HG03064 (cell line): ENCODE results near the gene TTLL4.
"Not testable (repeated sequence)": the region's sequence is repeated elsewhere in the genome, so short reads cannot be mapped to it uniquely, and the experiment has no call there.

Source experiments
- ATAC-seq: cut with Tn5 transposase; IDR thresholded peaks from one replicate; pipeline ENCODE4 v1.9.1; 2021; ENCODE audit warnings: low read depth; ENCODE audit not compliant: unreplicated experiment

The TTLL4 gene, protein sequence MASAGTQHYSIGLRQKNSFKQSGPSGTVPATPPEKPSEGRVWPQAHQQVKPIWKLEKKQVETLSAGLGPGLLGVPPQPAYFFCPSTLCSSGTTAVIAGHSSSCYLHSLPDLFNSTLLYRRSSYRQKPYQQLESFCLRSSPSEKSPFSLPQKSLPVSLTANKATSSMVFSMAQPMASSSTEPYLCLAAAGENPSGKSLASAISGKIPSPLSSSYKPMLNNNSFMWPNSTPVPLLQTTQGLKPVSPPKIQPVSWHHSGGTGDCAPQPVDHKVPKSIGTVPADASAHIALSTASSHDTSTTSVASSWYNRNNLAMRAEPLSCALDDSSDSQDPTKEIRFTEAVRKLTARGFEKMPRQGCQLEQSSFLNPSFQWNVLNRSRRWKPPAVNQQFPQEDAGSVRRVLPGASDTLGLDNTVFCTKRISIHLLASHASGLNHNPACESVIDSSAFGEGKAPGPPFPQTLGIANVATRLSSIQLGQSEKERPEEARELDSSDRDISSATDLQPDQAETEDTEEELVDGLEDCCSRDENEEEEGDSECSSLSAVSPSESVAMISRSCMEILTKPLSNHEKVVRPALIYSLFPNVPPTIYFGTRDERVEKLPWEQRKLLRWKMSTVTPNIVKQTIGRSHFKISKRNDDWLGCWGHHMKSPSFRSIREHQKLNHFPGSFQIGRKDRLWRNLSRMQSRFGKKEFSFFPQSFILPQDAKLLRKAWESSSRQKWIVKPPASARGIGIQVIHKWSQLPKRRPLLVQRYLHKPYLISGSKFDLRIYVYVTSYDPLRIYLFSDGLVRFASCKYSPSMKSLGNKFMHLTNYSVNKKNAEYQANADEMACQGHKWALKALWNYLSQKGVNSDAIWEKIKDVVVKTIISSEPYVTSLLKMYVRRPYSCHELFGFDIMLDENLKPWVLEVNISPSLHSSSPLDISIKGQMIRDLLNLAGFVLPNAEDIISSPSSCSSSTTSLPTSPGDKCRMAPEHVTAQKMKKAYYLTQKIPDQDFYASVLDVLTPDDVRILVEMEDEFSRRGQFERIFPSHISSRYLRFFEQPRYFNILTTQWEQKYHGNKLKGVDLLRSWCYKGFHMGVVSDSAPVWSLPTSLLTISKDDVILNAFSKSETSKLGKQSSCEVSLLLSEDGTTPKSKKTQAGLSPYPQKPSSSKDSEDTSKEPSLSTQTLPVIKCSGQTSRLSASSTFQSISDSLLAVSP

DNA sequence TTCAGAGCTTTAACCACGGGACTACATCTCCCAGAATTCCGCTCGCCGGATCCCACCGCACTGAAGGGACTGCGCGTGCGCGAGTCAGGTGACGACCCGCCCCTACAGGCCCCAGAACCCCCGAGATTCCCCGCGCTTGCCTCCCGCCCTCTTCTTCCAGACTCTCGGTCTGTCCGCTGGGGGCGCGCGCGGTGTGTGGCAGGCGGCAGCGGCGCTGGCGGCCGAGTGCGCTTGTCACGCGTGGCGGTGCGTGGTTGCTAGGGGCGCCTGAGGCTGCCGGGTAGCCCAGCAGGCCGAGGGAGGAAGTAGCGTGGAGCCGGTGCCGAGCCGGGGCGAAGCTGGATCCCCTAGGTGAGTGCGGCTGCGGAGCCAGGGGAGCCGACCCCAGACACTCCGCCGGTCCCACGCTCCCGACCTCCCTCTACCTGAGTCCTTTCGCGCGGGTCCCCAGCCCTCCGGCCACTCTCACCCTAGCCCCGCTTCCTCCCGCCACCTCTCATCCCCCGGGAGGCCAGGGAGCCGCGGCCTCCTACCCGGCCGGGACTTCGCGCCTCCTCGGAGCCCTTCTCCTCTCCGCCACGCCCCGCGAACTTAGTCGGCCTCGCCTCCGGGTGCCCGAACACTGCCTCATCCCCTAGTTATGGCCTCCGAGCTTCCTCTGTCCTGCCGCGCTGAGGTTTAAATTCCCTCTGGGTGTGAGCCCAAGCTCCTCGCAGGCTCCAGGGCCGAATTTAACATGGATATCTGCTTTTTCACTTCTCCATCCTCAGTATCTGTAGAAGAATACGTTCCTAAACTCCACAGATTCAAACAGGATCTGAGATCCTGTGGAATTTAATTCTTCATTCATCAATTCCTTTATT lies at the start of gene TTLL4:
Gene TTLL4, plus strand, starts transcription at position 149 of the 863 bp plus-strand sequence. CDS start 26,842 bp downstream, outside the sequence.
- ATAC-seq, result peak; percentile 95

DNA sequence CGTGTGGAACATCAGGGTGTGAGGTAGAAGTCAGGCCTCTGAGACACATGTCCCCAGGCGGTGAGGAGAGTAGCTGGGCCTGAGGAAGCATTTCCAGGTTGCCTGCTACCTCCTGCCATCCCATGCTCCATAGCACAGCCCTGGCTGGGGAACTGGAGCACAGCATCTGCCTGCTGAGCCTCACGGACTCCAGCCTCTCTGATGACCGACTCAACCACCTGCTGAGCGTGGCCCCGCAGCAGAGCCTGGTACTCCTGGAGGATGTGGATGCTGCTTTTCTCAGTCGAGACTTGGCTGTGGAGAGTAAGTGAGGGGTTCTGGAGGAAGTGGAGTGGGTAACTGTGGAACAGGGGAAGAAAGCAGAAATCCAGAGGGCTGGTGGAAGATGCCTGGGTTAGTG lies 48.3 kb upstream of the TTLL4 start:
- no peak for ATAC-seq

DNA sequence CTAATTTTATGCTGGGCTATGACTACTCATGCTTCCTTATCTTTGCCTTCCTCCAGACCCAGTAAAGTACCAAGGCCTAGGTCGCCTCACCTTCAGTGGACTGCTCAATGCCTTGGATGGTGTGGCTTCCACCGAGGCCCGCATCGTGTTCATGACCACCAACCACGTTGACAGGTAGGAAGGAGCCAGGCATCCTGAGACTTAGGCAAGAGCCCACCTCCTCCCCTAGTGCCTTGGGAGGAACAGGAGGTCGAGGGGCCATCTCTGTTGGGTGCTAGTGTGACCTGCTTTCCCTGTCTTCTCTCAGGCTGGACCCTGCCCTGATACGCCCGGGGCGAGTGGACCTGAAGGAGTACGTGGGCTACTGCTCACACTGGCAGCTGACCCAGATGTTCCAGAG lies 47.8 kb upstream of the TTLL4 start:
- no peak for ATAC-seq

DNA sequence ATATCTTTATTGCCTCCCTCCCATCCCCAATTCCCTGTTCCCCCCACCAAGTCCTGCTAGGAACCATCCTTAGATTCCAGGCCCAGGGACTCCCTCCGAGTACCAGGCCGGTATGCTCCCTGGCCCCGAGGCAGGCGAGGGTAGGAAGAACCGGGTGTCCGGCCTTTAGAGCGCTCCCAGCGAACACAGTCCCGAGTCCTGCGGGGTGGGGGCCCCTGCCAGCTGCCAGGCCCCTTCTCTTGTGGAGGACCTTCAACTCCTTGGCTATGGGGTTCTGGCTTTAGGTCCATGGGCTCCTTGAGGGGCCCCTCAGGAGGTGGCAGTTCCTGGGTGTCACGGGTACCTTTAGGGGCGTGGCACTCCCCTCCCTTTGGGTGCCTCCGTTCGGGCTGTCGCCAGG lies 46.7 kb upstream of the TTLL4 start:
- ATAC-seq, result no peak

DNA sequence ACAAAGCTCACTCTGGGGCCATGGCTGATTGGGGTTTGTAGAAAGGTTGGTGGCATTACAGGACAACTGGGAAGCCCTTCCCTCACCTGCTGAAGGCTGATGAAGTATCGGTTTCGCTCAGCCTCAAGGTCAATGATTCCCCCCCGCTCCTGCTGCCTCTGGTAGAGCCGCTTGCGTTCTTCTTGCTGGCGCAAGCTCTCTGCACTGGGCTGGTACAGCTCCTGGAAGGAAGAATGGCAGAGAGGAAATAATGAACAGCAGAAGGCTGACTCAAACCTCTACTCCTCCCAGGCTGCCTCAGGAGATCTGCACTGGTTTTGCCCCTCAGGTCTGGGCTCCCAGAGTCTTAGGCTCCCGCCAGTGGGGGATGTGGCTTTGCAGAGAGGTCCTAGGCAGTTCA lies 46.0 kb upstream of the TTLL4 start:
- ATAC-seq, result no peak

DNA sequence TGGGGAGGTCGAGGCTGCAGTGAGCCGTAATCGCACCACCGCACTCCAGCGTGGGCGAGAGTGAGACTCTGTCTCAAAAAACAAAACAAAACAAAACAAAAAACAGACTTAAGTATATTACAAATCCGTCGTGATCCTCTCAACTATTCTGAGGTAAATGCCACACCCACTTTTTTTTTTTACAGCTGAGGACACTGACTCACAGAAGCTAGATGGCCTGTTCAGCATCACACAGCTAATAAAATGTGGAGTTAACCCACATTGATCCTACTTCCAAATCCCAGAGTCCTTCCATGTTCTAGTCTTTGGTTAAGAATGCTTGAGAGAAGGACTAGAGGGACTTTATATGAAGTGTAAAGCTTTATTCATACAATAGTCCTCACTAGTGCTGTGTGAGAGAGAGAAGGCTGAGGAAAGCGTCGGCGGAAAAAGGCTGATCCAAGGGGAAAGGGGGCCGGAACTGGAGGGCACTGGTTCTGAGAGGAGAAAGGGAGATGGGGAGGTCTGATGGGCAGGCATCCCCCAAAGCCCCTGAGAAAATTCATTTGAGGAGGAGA lies 39.5 kb upstream of the TTLL4 start:
- ATAC-seq, result peak; percentile 8

DNA sequence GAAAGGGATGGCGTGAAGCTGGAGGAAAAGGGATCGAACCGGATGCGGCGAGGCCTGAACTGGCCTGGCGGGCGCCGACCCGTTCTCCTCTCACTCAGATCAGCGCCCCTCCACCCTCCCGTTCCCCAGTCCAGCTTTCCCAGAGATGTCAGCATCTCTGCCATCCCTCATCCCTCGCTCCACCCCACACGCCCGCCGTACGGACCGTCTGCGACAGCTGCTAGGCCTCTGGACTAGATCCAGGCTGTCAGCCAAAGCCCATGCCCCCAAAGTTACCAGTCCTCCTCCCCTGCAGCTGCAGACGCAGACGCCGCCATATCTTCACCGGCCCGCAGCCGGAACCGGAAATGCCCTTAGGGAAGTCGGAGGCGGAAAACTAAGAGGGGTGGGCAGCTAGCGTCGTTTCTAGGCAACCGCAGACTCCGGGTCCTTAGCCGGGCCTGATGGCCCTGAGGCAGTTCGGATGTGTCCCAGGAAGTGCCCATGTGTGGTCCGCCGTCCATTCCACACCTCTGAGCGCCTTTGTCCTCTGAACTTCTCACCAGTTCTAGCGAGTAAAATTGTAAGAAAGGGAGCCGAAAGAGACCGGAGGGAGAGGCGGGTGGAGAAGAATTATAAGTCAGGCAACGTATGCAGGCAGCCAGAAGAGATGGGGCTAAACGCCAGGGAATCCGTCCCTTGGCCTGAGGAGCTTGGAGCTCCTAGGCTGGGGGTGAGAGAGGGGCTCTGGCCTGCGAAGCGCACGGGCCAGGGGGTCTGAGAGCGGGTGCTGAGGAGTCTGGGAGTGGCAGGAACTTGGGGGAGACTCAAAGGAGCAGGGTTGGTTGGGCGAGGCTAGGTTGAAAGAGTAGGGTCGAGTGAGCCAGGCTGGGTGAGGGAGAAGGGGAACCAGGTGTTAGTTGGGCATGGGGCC lies 38.7 kb upstream of the TTLL4 start, which contains the start of the genes RNF25 and STK36:
Gene RNF25, minus strand, starts transcription at position 349 of the 913 bp plus-strand sequence. Its CDS starts 32 bp downstream, at position 317.
Gene STK36, plus strand, starts transcription at position 433 of the 913 bp plus-strand sequence. CDS start 744 bp downstream, outside the sequence.
- peak; percentile 93 for ATAC-seq

DNA sequence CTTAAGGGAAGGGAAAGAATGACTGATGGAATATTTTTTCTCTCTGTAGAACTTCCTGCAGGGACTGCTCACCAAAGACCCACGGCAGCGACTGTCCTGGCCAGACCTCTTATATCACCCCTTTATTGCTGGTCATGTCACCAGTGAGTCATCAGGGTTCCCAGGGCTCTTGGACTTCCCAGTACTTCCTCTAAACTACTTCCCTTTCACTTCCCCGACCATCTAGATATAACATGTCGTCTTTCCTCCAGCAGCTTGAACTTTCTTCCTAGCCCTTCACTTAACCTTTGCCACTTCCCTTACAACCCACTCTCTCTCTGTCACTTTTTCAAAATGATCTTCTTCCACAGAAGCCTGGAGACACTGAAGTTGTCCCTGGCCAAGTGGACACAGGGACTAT lies 31.5 kb upstream of the TTLL4 start:
- ATAC-seq, result no peak

DNA sequence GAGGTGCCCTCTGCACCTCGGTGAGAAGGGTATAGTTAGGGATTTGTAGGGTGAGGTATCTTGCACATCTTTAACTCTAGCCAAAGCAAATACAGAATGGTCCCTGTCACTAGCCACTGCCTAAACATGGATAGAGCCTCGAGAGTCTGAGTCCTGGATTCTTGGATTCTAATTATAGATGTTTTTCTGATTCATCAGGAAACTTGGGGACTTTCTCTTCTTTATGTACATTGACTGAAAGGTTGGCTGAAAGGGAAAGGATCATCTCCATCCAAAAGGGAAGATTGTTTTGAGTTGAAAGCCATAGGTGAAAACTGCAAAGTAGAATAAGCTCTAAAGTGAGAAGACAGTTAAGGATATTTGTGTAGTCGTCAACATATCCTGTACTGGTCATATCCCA lies 30.6 kb upstream of the TTLL4 start:
- no peak for ATAC-seq

DNA sequence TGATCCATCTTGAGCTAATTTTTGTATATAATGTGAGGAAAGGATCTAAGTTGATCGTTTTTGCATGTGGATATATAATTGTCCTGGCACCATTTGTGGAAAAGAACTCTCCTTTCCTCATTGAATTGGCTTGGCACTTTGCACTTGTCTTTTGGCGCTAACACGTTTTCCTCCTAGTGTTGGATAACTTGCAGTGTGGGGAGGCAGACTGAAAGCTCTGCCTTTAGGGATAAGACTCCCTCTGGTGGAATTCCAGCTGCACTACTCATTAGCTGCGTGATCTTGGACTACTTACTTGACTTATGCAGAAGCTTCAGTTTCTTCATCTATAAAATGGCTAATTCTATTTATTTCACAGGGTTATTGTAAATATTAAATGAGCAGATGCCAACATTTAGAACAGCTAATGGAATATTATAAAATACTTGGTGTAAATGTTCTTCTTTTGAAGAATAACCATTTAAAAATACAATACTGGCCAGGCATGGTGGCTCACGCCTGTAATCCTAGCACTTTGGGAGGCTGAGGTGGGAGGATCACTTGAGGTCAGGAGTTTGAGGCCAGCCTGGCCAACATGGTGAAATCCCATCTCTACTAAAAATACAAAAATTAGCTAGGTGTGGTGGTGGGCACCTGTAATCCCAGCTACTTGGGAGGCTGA lies 23.1 kb upstream of the TTLL4 start:
- ATAC-seq, result not testable (repeated sequence)

DNA sequence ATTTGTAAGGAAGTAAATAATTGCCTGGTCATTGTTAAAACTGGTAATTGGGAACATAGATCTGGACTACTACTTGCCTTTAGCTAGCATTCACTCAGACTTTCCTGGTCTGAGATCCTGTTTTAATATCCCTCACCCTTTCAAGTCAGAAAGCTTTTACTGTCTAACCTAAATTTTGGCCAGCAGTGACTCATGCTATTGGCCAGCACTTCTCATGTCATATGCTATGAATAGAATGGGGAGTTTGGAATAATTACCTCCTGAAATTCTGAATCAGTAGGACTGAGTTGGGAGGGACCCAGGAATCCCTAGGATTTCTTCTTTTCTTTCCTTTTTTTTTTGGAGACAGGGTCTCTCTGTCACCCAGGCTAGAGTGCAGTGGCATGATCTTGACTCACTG lies 19.4 kb upstream of the TTLL4 start:
- no peak for ATAC-seq

DNA sequence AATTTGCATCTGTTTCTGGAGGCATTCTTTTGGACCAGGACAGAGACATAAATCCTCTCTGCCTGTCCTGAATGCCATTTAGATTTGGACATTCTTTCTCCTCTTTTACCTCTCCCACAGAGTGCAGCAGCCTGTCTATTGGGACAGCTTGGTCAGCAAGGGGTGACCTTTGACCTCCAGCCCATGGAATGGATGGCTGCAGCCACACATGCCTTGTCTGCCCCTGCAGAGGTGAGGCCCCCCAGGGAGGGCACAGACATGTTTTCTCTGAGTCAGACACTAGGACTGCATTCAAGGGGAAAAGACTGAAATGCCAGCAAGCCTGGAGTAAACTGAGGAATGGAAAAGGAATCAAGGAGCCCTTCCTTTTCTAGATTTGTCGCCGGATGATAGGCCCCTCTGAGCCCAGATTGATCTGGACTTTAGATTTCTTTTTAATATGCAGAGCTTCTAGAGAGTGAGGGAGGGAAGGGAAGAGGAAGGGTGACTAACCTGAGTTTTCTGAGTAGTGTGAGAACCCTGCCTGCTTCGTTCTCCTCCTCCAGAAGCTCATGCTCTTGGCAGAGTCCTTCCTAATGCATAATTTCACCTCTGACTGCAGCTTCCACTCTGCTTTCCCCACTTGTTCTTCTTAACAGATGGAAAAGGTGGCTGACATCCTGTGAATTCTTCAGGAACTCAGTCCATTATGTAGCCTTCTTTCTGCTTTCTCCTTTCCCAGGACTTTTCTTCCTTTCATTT lies 16.1 kb upstream of the TTLL4 start:
- ATAC-seq, result no peak

DNA sequence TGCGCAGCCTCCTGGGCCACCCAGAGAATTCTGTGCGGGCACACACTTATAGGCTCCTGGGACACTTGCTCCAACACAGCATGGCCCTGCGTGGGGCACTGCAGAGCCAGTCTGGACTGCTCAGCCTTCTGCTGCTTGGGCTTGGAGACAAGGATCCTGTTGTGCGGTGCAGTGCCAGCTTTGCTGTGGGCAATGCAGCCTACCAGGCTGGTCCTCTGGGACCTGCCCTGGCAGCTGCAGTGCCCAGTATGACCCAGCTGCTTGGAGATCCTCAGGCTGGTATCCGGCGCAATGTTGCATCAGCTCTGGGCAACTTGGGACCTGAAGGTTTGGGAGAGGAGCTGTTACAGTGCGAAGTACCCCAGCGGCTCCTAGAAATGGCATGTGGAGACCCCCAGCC lies 11.8 kb upstream of the TTLL4 start:
- no peak for ATAC-seq

DNA sequence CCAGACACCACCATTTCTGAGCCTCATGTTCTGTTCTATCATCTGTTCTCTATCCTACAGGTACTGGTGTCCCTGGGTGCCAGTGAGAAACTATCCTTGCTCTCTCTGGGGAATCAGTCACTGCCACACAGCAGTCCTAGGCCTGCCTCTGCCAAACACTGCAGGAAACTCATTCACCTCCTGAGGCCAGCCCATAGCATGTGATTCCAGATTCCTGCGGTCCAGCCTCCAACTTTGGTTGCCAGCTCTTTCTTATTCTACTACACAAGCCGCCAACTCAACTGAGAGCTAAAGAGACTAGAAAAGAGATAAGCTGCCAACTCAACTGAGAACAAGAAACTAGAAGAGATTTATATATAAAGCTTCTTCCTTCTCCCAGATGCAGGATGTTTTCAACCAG lies 8.8 kb upstream of the TTLL4 start:
- ATAC-seq, result no peak

DNA sequence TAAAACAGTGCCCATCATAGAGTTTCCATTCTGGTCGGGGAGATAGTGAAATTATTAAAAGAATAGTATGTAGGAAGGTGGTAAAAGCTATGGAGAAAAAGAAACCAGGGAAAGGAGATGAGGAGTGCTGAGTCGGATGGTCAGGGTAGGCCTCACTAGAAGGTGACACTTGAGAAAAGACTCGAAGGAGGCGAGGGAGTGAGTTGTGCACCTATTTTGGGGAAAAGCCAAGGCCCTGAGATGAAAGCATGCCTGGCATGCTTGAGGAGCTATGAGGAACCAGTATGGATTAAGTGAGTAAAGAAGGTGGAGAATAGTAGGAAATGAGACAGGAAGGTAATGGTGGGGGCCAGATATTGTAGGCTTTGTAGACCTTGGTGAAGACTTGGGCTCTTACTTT lies 7.3 kb upstream of the TTLL4 start:
- no peak for ATAC-seq

DNA sequence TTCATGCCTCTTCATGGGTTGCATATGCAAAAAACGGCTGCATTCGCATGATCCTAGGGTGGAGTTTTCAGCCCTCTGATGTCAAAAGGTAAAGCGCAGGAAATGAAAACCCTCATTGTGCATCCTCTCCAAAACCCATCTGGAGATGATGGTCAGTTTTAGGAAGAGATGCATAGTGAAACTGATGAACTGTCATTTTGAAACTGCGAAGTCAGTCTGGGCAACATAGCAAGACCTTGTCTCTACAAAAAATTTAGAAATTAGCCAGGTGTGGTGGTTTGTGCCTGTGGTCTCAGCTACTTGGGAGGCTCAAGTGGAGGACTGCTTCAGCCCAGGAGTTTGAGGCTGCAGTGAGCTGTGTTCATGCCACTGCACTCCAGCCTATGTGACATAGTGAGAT lies 2.5 kb upstream of the TTLL4 start:
- no peak for ATAC-seq

DNA sequence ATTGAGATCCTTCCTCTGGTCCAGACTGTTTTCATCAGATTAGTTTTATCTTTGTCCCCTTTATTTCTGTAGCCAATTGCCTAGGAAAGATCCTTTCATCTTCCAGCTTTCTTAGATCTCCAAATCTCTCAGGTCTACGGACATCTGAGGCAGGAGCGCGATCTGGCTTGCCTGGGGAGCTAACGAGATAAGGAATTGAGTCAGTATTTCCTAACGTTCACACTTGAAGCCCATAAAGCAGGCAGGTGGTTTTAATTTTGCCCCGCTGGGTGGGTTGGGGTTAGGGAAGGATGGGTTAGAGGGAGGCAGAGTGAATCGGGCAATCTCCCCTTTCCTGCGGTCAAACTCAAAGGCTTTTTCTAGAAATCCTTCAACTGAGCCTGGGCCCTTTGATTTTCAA lies 727 bp upstream of the TTLL4 start:
- ATAC-seq, result no peak
